ENCODE data around the gene PGM3. TPM values are rescaled to one million over a fixed set of nuclear protein-coding genes. Genes with fewer than 3 reads are reported as not detected.

PGM3 gene, protein sequence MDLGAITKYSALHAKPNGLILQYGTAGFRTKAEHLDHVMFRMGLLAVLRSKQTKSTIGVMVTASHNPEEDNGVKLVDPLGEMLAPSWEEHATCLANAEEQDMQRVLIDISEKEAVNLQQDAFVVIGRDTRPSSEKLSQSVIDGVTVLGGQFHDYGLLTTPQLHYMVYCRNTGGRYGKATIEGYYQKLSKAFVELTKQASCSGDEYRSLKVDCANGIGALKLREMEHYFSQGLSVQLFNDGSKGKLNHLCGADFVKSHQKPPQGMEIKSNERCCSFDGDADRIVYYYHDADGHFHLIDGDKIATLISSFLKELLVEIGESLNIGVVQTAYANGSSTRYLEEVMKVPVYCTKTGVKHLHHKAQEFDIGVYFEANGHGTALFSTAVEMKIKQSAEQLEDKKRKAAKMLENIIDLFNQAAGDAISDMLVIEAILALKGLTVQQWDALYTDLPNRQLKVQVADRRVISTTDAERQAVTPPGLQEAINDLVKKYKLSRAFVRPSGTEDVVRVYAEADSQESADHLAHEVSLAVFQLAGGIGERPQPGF
- 24.1 to 31.1 TPM (median 28.3 TPM) in 5 replicates for total RNA-seq (2022; extraction: Qiagen RNA extraction; ENCODE audit: low read depth)

DNA sequence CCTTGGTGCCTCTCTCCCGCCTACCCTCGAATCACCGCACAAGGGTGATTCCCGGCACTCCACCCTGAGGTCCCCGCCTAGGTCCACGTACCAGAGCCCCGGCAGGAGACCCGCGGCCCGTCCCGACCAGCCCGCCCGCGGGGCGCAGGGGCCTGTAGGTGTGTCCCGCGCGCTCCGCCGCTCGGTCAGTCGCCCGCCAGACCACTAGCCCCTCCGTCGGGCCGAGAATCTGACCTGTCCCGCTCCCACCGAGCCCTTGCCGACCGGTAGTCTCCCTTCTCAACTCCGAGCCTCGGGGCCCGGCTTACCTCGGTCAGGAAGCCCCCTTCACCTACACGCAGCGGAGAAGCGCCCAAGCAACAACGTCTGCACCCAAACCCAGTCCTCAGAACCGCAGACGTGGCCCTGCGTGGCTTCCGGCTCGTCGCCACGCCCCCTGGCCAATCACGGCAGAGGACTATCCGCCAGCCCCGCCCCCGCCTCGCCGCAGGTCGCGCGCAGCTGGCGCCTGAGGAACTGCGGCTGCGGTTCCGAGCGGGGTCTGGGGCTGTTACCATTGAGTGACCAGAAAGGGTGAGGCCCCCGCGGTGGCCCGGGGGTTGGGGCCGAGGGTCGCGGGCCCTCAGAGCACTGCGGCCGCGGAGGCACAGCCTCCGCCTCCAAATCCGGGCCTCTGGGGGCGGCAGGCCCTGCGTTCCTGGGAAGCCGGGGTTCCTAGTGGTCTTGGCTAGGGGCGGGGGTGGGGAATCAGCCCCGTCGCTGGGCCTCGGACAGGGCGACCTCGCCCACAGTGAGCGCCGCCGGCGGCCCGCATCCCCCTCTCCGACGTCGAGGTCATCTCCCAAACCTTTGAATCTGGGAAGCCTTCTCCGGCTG is at the start of gene PGM3, which contains the start of gene RWDD2A:
Gene PGM3 (minus strand): TSS at position 395 of the 876 bp plus-strand sequence. CDS start 2,253 bp downstream, outside the sequence.
Gene RWDD2A (plus strand): TSS at position 487 of the 876 bp plus-strand sequence. CDS start 1,095 bp downstream, outside the sequence.

Other genes starting within 250 kb of the PGM3 start
- gene UBE3D, start 127.4 kb downstream of the PGM3 start, total RNA-seq (2022; extraction: Qiagen RNA extraction; ENCODE audit: low read depth): 4.1 to 5.0 TPM (median 4.2 TPM) in 5 replicates
- 1.8 to 3.6 TPM (median 2.8 TPM) in 5 replicates for gene DOP1A, start 125.6 kb downstream of the PGM3 start, total RNA-seq (2022; extraction: Qiagen RNA extraction; ENCODE audit: low read depth)
- gene RWDD2A, start 92 bp upstream of the PGM3 start, total RNA-seq (2022; extraction: Qiagen RNA extraction; ENCODE audit: low read depth): 1.4 to 1.9 TPM (median 1.7 TPM) in 5 replicates
- 40.1 to 45.1 TPM (median 42.5 TPM) in 5 replicates for gene ME1, start 237.8 kb upstream of the PGM3 start, total RNA-seq (2022; extraction: Qiagen RNA extraction; ENCODE audit: low read depth)